Right ventricle myocardium inferior (tissue), 1 donor: Measurements from ENCODE around the gene GNG4. TPM values are rescaled to one million over a fixed set of nuclear protein-coding genes. Genes with fewer than 3 reads are reported as not detected.
"Not testable (repeated sequence)": the region's sequence is repeated elsewhere in the genome, so short reads cannot be mapped to it uniquely, and the experiment has no call there.

ENCODE experiments used
- ATAC-seq: fragments of 200-7000 bp; cut with Tn5 transposase; one replicate; pipeline ENCODE4 v1.9.1; 2020; ENCODE audit warnings: mild to moderate bottlenecking, moderate library complexity
- DNase-seq: peaks from one replicate; pipeline ENCODE4 v3.0.0; 2021; ENCODE audit errors: missing footprints
- intact Hi-C: fragments of 100-400 bp; cut with DNase I; formaldehyde crosslinking; loops from one replicate; pipeline ENCODE4 v1.11.0; 2022
- total RNA-seq: library from RNA; stranded (reverse); fragmentation: NEBNext Ultra II Directional; extraction: Animal tissue kit (Norgen Biotek cat#: 25700); gene quantifications from one replicate; pipeline ENCODE4 v1.2.1, GENCODE V29; 2021
- donor health status: DM: no; HTN: yes; CAD: no; lungs with severe emphysema.

GNG4 gene
- total RNA-seq, 1 donor from 2014 or later = not detected

GRCh38 chr1:235651170-235651806, 1.7 kb upstream of the GNG4 start:
- ATAC-seq = no peak
- DNase-seq = no peak
- intact Hi-C loops = no loop called here

GRCh38 chr1:235650341-235651169, 971 bp upstream of the GNG4 start:
- ATAC-seq (no peak), DNase-seq (no peak)
- intact Hi-C loops = no loop called here

GRCh38 chr1:235648954-235649367, 623 bp downstream of the GNG4 start:
- ATAC-seq (peak; percentile 75), DNase-seq (no peak)
- intact Hi-C loops = no loop called here

GRCh38 chr1:235648407-235648907, 1.1 kb downstream of the GNG4 start:
- intact Hi-C loops = no loop called here
- ATAC-seq (no peak), DNase-seq (no peak)

- DNase-seq, ATAC-seq, intact Hi-C loops: not testable (repeated sequence)
Measured at GRCh38 chr1:235647537-235647936, 2.0 kb downstream of the GNG4 start.

- intact Hi-C loops = no loop called here
Measured at GRCh38 chr1:235646463-235646862, 3.1 kb downstream of the GNG4 start.

GRCh38 chr1:235644693-235645305, 4.8 kb downstream of the GNG4 start:
- intact Hi-C loops = no loop called here
- DNase-seq (no peak), ATAC-seq (no peak)

More at GRCh38 chr1:235646463-235646862, 3.1 kb downstream of the GNG4 start:
- no peak for ATAC-seq
- DNase-seq = no peak

GRCh38 chr1:235643837-235644692, 5.5 kb downstream of the GNG4 start:
- intact Hi-C loops = no loop called here
- ATAC-seq = no peak
- no peak for DNase-seq

GRCh38 chr1:235642943-235643371, 6.6 kb downstream of the GNG4 start:
- DNase-seq (no peak), ATAC-seq (no peak)
- intact Hi-C loops = no loop called here

- ATAC-seq = no peak
- no peak for DNase-seq
- intact Hi-C loops = no loop called here
Measured at GRCh38 chr1:235642011-235642942, 7.3 kb downstream of the GNG4 start.

- intact Hi-C loops = no loop called here
- no peak for DNase-seq
Measured at GRCh38 chr1:235640580-235640979, 9.0 kb downstream of the GNG4 start.

GRCh38 chr1:235639226-235640205, 10.1 kb downstream of the GNG4 start:
- intact Hi-C loops = no loop called here
- DNase-seq (no peak), ATAC-seq (no peak)

More at GRCh38 chr1:235640580-235640979, 9.0 kb downstream of the GNG4 start:
- no peak for ATAC-seq

GRCh38 chr1:235638612-235639011, 11.0 kb downstream of the GNG4 start:
- ATAC-seq, intact Hi-C loops, DNase-seq: not testable (repeated sequence)

- ATAC-seq (no peak), DNase-seq (no peak)
- intact Hi-C loops = no loop called here
Measured at GRCh38 chr1:235637756-235638534, 11.6 kb downstream of the GNG4 start.

GRCh38 chr1:235635938-235636662, 13.5 kb downstream of the GNG4 start:
- no peak for DNase-seq
- no peak for ATAC-seq
- intact Hi-C loops = no loop called here
